SK-N-SH (cell line): ENCODE measurements around the gene TSPAN14. TPM values are rescaled to one million over a fixed set of nuclear protein-coding genes. Genes with fewer than 3 reads are reported as not detected.
"Not testable (repeated sequence)": the region's sequence is repeated elsewhere in the genome, so short reads cannot be mapped to it uniquely, and the experiment has no call there.

Experiments
- CTCF ChIA-PET: fragments of 300-600, 350-600 bp; formaldehyde crosslinking; extraction: SDS; loops from one replicate; lab custom pipeline; 2021; lab: Yijun Ruan, JAX
- POLR2A ChIA-PET: fragments of 350-600 bp; sonication (Branson Sonifier 250); formaldehyde crosslinking; extraction: SDS; loops from one replicate; lab custom pipeline; 2020; ENCODE audit warnings: antibody characterized with exemption, inconsistent platforms; lab: Yijun Ruan, JAX
- DNase-seq: peaks from one replicate; pipeline ENCODE4 v3.0.0; 2012
- H2AFZ ChIP-seq: fragments of 200-600 bp; sonication (generic); 2 replicates; pipeline ENCODE4 v1.8.1; 2016; ENCODE audit warnings: antibody characterized with exemption, mild to moderate bottlenecking, low read depth
- H3F3A ChIP-seq: fragments of 200-600 bp; sonication (generic); replicated peaks from 2 replicates; pipeline ENCODE3; 2016; ENCODE audit warnings: antibody characterized with exemption, mild to moderate bottlenecking; ENCODE audit not compliant: insufficient read depth
- H3K27ac ChIP-seq, 2 experiments: fragments of 200-500 bp in 1 of 2; fragments of 200-600 bp in 1 of 2; sonication (Bioruptor generic) in 1 of 2; sonication (generic), shearing (Covaris generic) in 1 of 2; 2 replicates each; pipeline versions ENCODE4 v1.5.1 to v1.6.1; 2014 to 2016; ENCODE audit warnings: low read depth in 2 of 2, inconsistent platforms in 1 of 2, low read length in 1 of 2, mild to moderate bottlenecking in 1 of 2, mixed read lengths in 1 of 2
- H3K27me3 ChIP-seq: fragments of 200-600 bp; sonication (generic), shearing (Covaris generic); 2 replicates; pipeline ENCODE4 v1.6.1; 2016; ENCODE audit warnings: mixed run types; ENCODE audit not compliant: insufficient read depth
- H3K36me3 ChIP-seq, 2 experiments: fragments of 200-500 bp in 1 of 2; fragments of 200-600 bp in 1 of 2; sonication (Bioruptor generic) in 1 of 2; sonication (generic) in 1 of 2; replicated peaks in 1 of 2; 2 replicates each; pipeline versions ENCODE3 to v1.5.1; 2014 to 2016; ENCODE audit warnings: low read length in 1 of 2, mild to moderate bottlenecking in 1 of 2; ENCODE audit not compliant: insufficient read depth in 2 of 2, control insufficient read depth in 1 of 2
- H3K4me1 ChIP-seq, 2 experiments: fragments of 200-500 bp in 1 of 2; fragments of 200-600 bp in 1 of 2; sonication (Bioruptor generic) in 1 of 2; sonication (generic), shearing (Covaris generic) in 1 of 2; 2 replicates each; pipeline versions ENCODE4 v1.5.1 to v1.6.1; 2014 to 2016; ENCODE audit warnings: low read depth in 1 of 2, low read length in 1 of 2, mixed run types in 1 of 2; ENCODE audit not compliant: insufficient read depth in 2 of 2, control insufficient read depth in 1 of 2
- H3K4me2 ChIP-seq: fragments of 200-600 bp; sonication (generic), shearing (Covaris generic); 2 replicates; pipeline ENCODE4 v1.6.1; 2017; ENCODE audit warnings: mixed run types
- H3K4me3 ChIP-seq, 2 experiments: fragments of 200-500 bp in 1 of 2; fragments of 200-600 bp in 1 of 2; sonication (Bioruptor generic) in 1 of 2; sonication (generic), shearing (Covaris generic) in 1 of 2; 2 replicates each; pipeline versions ENCODE4 v1.5.1 to v1.8.1; 2014 to 2016; ENCODE audit warnings: low read depth in 2 of 2, inconsistent platforms in 1 of 2, low read length in 1 of 2, mild to moderate bottlenecking in 1 of 2, mixed read lengths in 1 of 2, moderate library complexity in 1 of 2
- H3K79me2 ChIP-seq: fragments of 200-600 bp; sonication (generic); 2 replicates; pipeline ENCODE4 v1.8.1; 2017; ENCODE audit warnings: mild to moderate bottlenecking; ENCODE audit not compliant: insufficient read depth
- H3K9ac ChIP-seq: fragments of 200-600 bp; sonication (generic); 2 replicates; pipeline ENCODE4 v1.6.1; 2017; ENCODE audit warnings: mixed run types
- H3K9me2 ChIP-seq: fragments of 200-600 bp; sonication (generic); 2 replicates; pipeline ENCODE4 v1.6.1; 2017; ENCODE audit warnings: mixed run types
- H3K9me3 ChIP-seq: fragments of 200-600 bp; sonication (generic); 2 replicates; pipeline ENCODE4 v1.6.1; 2017; ENCODE audit warnings: mixed run types, mild to moderate bottlenecking, moderate library complexity
- H4K20me1 ChIP-seq: fragments of 200-600 bp; sonication (generic); 2 replicates; pipeline ENCODE4 v1.6.1; 2017; ENCODE audit warnings: mild to moderate bottlenecking, mixed run types; ENCODE audit not compliant: insufficient read depth
- ELF1 ChIP-seq: IDR thresholded peaks from 2 replicates; pipeline ENCODE4 v1.4.0; 2012
- EZH2phosphoT487 ChIP-seq: fragments of 200-600 bp; sonication (generic); IDR thresholded peaks from 2 replicates; pipeline ENCODE4 v1.6.1; 2017; ENCODE audit warnings: low read depth, mixed run types, mild to moderate bottlenecking, antibody characterized with exemption, moderate library complexity, borderline replicate concordance
- FOXM1 ChIP-seq: IDR thresholded peaks from 2 replicates; pipeline ENCODE4 v1.4.0; 2012; ENCODE audit warnings: low read depth, mild to moderate bottlenecking
- GATA2 ChIP-seq: sonication (generic); formaldehyde crosslinking; IDR thresholded peaks from 2 replicates; pipeline ENCODE4 v1.5.0; 2020; ENCODE audit warnings: mild to moderate bottlenecking, missing genetic modification reagents
- NRF1 ChIP-seq: IDR thresholded peaks from 2 replicates; pipeline ENCODE4 v1.6.1; 2012; ENCODE audit warnings: low read depth, mild to moderate bottlenecking, low read length
- RAD21 ChIP-seq: IDR thresholded peaks from 2 replicates; pipeline ENCODE4 v1.6.1; 2012; ENCODE audit warnings: mild to moderate bottlenecking, low read length
- RCOR1 ChIP-seq: fragments of 150-350 bp; IDR thresholded peaks from 2 replicates; pipeline ENCODE4 v1.6.1; 2017; ENCODE audit warnings: antibody characterized with exemption, low read length
- TAF1 ChIP-seq: IDR thresholded peaks from 2 replicates; pipeline ENCODE4 v1.6.1; 2012; ENCODE audit warnings: low read depth, mild to moderate bottlenecking, low read length, moderate library complexity, borderline replicate concordance
- TEAD4 ChIP-seq: IDR thresholded peaks from 2 replicates; pipeline ENCODE4 v1.4.0; 2012; ENCODE audit warnings: mild to moderate bottlenecking, borderline replicate concordance; ENCODE audit not compliant: insufficient read depth
- WGBS: methylation state at CpG from one replicate; pipeline ENCODE4 v1.1.6; 2017; ENCODE audit warnings: low lambda C conversion rate; 5-methylcytosine and 5-hydroxymethylcytosine counted together
- polyA plus RNA-seq, 3 experiments: library from polyadenylated mRNA; depleted of rRNA; stranded (reverse); fragments of >200 nt; gene quantifications; 2 replicates each; pipeline ENCODE4 v1.2.3, GENCODE V29; 2012
- TF ChIP-seq, protein P1 (sequence below): IDR thresholded peaks from 2 replicates; pipeline ENCODE4 v1.6.1; 2012; ENCODE audit warnings: mild to moderate bottlenecking, low read depth, low read length, moderate library complexity

TSPAN14 gene
- polyA plus RNA-seq, 1 of the 3 experiments (the other 2 are of a cell fraction), result 78.1 TPM

DNA sequence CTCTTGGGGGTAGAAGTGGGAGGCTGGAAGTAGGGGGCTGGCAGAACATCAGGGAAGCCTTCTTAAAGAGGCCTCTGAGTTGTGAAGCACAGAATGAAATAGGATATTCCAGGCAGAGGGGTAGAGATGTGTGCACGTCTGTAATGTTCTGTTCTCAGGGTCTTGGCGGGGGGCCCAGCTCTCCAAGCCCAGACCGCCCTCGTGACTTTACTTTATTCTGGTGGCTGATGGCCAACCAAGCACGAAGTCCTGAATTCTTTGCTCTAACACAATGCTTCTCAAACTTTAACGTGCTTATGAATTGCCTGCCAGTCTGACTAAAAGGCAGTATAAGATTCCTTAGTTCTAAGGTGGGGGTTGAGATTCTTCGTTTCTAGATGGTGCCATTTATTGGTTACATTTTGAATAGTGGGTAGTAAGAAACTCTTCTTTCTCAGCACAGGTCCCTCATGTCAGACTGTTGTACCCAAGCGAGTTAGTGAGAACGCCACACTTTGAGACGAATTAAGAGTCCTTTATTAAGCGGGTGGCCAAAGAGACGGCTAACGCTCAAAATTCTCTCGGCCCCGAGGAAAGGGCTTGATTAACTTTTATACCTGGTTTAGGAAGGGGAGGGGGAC, 37.5 kb upstream of the TSPAN14 start:
- no peaks in the 10 kb centered on the region; the same call in 1 of the 2 replicates for H3K79me2 ChIP-seq
- H4K20me1 ChIP-seq, result no peaks in the 10 kb centered on the region
- no peak overlapping the region for H3K4me3 ChIP-seq
- H3K27me3 ChIP-seq, result no peaks in the 10 kb centered on the region
- no peak overlapping the region for H3K9ac ChIP-seq
- peaks cover 0 to 1% of the 10 kb centered on the region in 2 experiments for H3K36me3 ChIP-seq
- H3K9me3 ChIP-seq, result no peaks in the 10 kb centered on the region
- no peak overlapping the region for H3K4me2 ChIP-seq
- 0 out of 4 replicates have a peak overlapping the region, but pooled peaks of 1 of the 2 experiments have one; percentile 25 for H3K27ac ChIP-seq
- CTCF ChIA-PET, result interaction anchor here (2.0 to 2.7 kb wide), 2 partner anchors 28 to 89 kb away, joined by 8 to 12 read pairs; no protein-coding TSS in a partner anchor
- WGBS, result 85% methylated on average over 14 of the region's 15 CpGs
- H3K4me1 ChIP-seq, result peaks cover 18 to 63% of the 10 kb centered on the region in 2 experiments; a peak in 2 of 4 replicates
- no peak overlapping the region for H2AFZ ChIP-seq
- no peak for DNase-seq
- H3F3A ChIP-seq, result no peaks in the 10 kb centered on the region
- POLR2A ChIA-PET, result no interaction called here
- no peaks in the 10 kb centered on the region for H3K9me2 ChIP-seq
- TF ChIP-seq, protein P1, sequence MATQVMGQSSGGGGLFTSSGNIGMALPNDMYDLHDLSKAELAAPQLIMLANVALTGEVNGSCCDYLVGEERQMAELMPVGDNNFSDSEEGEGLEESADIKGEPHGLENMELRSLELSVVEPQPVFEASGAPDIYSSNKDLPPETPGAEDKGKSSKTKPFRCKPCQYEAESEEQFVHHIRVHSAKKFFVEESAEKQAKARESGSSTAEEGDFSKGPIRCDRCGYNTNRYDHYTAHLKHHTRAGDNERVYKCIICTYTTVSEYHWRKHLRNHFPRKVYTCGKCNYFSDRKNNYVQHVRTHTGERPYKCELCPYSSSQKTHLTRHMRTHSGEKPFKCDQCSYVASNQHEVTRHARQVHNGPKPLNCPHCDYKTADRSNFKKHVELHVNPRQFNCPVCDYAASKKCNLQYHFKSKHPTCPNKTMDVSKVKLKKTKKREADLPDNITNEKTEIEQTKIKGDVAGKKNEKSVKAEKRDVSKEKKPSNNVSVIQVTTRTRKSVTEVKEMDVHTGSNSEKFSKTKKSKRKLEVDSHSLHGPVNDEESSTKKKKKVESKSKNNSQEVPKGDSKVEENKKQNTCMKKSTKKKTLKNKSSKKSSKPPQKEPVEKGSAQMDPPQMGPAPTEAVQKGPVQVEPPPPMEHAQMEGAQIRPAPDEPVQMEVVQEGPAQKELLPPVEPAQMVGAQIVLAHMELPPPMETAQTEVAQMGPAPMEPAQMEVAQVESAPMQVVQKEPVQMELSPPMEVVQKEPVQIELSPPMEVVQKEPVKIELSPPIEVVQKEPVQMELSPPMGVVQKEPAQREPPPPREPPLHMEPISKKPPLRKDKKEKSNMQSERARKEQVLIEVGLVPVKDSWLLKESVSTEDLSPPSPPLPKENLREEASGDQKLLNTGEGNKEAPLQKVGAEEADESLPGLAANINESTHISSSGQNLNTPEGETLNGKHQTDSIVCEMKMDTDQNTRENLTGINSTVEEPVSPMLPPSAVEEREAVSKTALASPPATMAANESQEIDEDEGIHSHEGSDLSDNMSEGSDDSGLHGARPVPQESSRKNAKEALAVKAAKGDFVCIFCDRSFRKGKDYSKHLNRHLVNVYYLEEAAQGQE, result no peak
- TF ChIP-seq GATA2 (CRISPR knock-in tag) (no peak), FOXM1 (no peak), RCOR1 (no peak), RAD21 (no peak), NRF1 (no peak), TEAD4 (no peak), ELF1 (no peak), EZH2phosphoT487 (no peak), TAF1 (no peak)

DNA sequence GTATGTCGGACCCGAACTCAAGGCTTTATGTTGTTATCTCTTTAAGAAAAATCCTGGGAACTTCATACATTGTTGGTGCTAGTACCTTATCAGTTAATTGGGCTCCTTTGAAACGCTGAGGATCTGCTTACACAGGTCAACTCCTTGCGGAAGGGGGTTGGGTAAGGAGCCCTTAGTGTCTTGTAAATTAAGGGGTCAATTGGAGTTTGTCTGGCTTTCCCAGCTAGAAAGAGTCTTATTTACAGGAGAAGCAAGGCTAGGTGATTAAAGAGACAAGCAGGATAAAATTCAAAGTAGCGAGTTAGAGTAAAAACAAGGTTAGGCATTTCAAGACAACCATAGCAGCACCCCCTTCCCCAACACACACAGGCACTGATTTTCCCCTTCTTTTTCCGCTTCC, 36.9 kb upstream of the TSPAN14 start:
- H3K4me3 ChIP-seq, H3K9me3 ChIP-seq, H3K79me2 ChIP-seq, DNase-seq, H3K36me3 ChIP-seq, POLR2A ChIA-PET, H3K27ac ChIP-seq, H3K9me2 ChIP-seq, H4K20me1 ChIP-seq, H3K27me3 ChIP-seq, H3K9ac ChIP-seq, H3F3A ChIP-seq, H3K4me2 ChIP-seq, H2AFZ ChIP-seq: not testable (repeated sequence)
- CTCF ChIA-PET, result interaction anchor here (2.0 kb wide), 1 partner anchor 88 kb away, joined by 8 read pairs; no protein-coding TSS in a partner anchor
- H3K4me1 ChIP-seq, result peaks cover 13 to 57% of the 10 kb centered on the region in 2 experiments; a peak in 2 of 4 replicates
- WGBS, result 87% methylated on average over 6 of the region's 6 CpGs
